SH-SY5Y (cell line): ENCODE measurements around the gene TMEM184A.

ENCODE experiments used
- GATA2 ChIP-seq: IDR thresholded peaks from 2 replicates; pipeline ENCODE4 v1.6.1; 2011; ENCODE audit warnings: mild to moderate bottlenecking, low read depth, low read length
- GATA3 ChIP-seq: IDR thresholded peaks from 2 replicates; pipeline ENCODE4 v1.6.1; 2011; ENCODE audit warnings: low read depth, mild to moderate bottlenecking, low read length, moderate library complexity

DNA sequence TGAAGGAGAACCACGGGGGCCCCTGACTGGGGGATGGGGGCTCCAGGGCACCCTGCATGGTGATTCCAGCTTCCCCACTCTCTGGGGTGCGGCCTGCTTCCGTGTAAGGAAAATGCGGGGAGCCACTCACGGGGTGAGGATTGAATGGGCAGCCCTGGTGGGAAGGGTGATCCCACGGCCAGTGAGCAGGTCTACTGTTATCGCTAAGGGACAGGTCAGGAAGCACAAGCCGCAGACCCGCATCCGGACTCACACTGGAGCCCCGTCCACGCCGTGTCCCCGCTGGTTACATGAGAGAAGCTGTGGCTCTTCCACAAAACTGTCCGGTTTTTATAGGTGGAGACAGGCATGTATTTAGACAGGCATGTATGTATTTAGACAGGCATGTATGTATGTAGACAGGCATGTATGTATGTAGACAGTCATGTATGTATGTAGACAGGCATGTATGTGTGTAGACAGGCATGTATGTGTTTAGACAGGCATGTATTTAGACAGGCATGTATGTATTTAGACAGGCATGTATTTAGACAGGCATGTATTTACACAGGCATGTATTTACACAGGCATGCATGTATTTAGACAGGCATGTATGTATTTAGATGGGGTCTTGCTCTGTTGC, 8.1 kb upstream of the TMEM184A start:
- TF ChIP-seq GATA2 (no peak), GATA3 (no peak)
